H9 (cell line): Measurements from ENCODE around the gene LTB4R. TPM values are rescaled to one million over a fixed set of nuclear protein-coding genes. Genes with fewer than 3 reads are reported as not detected.

ENCODE experiments used
- DNase-seq: peaks from one replicate; pipeline ENCODE4 v3.0.0-alpha.2; 2017
- H2AFZ ChIP-seq: one replicate; pipeline ENCODE4 v1.6.1; 2013; ENCODE audit warnings: mild to moderate bottlenecking, low read length, control low read depth, moderate library complexity
- H2AK5ac ChIP-seq: 2 replicates; pipeline ENCODE4 v1.6.1; 2013; ENCODE audit warnings: low read length, control low read depth, mixed read lengths; ENCODE audit not compliant: insufficient read length
- H2BK120ac ChIP-seq: one replicate; pipeline ENCODE4 v1.6.1; 2013; ENCODE audit warnings: low read depth, mild to moderate bottlenecking, low read length, control low read depth, inconsistent platforms; ENCODE audit not compliant: poor library complexity, severe bottlenecking
- H2BK12ac ChIP-seq: 2 replicates; pipeline ENCODE4 v1.6.1; 2013; ENCODE audit warnings: low read length, control low read depth, mixed read lengths, low read depth; ENCODE audit not compliant: insufficient read length
- H2BK15ac ChIP-seq: 2 replicates; pipeline ENCODE4 v1.6.1; 2013; ENCODE audit warnings: low read depth, low read length, control low read depth
- H2BK20ac ChIP-seq: one replicate; pipeline ENCODE4 v1.6.1; 2013; ENCODE audit warnings: low read depth, mild to moderate bottlenecking, low read length, control low read depth, inconsistent platforms; ENCODE audit not compliant: poor library complexity, severe bottlenecking
- H2BK5ac ChIP-seq: 2 replicates; pipeline ENCODE4 v1.6.1; 2013; ENCODE audit warnings: low read length, control low read depth, mixed read lengths; ENCODE audit not compliant: insufficient read length
- H3K14ac ChIP-seq: 2 replicates; pipeline ENCODE4 v1.6.1; 2013; ENCODE audit warnings: low read length, control low read depth; ENCODE audit not compliant: insufficient read depth
- H3K18ac ChIP-seq: 2 replicates; pipeline ENCODE4 v1.6.1; 2013; ENCODE audit warnings: low read depth, mild to moderate bottlenecking, mixed read lengths, low read length, control low read depth; ENCODE audit not compliant: insufficient read length
- H3K23ac ChIP-seq: 2 replicates; pipeline ENCODE4 v1.6.1; 2013; ENCODE audit warnings: low read length, control low read depth, mixed read lengths, low read depth; ENCODE audit not compliant: insufficient read length
- H3K23me2 ChIP-seq: 2 replicates; pipeline ENCODE4 v1.6.1; 2013; ENCODE audit warnings: low read depth, mild to moderate bottlenecking, mixed read lengths, low read length, control low read depth; ENCODE audit not compliant: insufficient read length, poor library complexity, severe bottlenecking
- H3K27ac ChIP-seq: 2 replicates; pipeline ENCODE4 v1.5.1; 2013; ENCODE audit warnings: low read length, control low read depth, mixed read lengths, low read depth; ENCODE audit not compliant: insufficient read length
- H3K27me3 ChIP-seq: 2 replicates; pipeline ENCODE4 v1.6.1; 2013; ENCODE audit warnings: low read length, control low read depth, inconsistent platforms; ENCODE audit not compliant: insufficient read depth
- H3K4ac ChIP-seq: 2 replicates; pipeline ENCODE4 v1.6.1; 2013; ENCODE audit warnings: low read depth, mild to moderate bottlenecking, control low read depth, inconsistent platforms, low read length, moderate library complexity
- H3K4me1 ChIP-seq: 2 replicates; pipeline ENCODE4 v1.6.1; 2013; ENCODE audit warnings: low read length, control low read depth, inconsistent platforms; ENCODE audit not compliant: insufficient read depth
- H3K4me2 ChIP-seq: 2 replicates; pipeline ENCODE4 v1.6.1; 2013; ENCODE audit warnings: low read length, control low read depth, mixed read lengths; ENCODE audit not compliant: insufficient read length, insufficient read depth
- H3K56ac ChIP-seq: 2 replicates; pipeline ENCODE4 v1.6.1; 2013; ENCODE audit warnings: low read depth, mild to moderate bottlenecking, mixed read lengths, low read length, control low read depth; ENCODE audit not compliant: insufficient read length
- H3K79me1 ChIP-seq: 2 replicates; pipeline ENCODE4 v1.6.1; 2013; ENCODE audit warnings: low read depth, mild to moderate bottlenecking, moderate library complexity, low read length, control low read depth, inconsistent platforms; ENCODE audit not compliant: insufficient read depth, poor library complexity, severe bottlenecking
- H3K79me2 ChIP-seq: 2 replicates; pipeline ENCODE4 v1.6.1; 2013; ENCODE audit warnings: low read length, control low read depth, inconsistent platforms; ENCODE audit not compliant: insufficient read depth
- H3K9ac ChIP-seq: 2 replicates; pipeline ENCODE4 v1.6.1; 2013; ENCODE audit warnings: low read length, control low read depth, mixed read lengths; ENCODE audit not compliant: insufficient read length; ENCODE audit errors: extremely low read depth
- H3K9me3 ChIP-seq: one replicate; pipeline ENCODE4 v1.6.1; 2013; ENCODE audit warnings: low read depth, low read length, inconsistent platforms; ENCODE audit not compliant: control insufficient read depth
- H3T11ph ChIP-seq: one replicate; pipeline ENCODE4 v1.6.1; 2013; ENCODE audit warnings: mild to moderate bottlenecking, low read length, control low read depth, inconsistent platforms
- H4K20me1 ChIP-seq: one replicate; pipeline ENCODE4 v1.6.1; 2013; ENCODE audit not compliant: control insufficient read depth, insufficient read length, insufficient read depth
- H4K5ac ChIP-seq: 2 replicates; pipeline ENCODE4 v1.6.1; 2013; ENCODE audit warnings: low read depth, mild to moderate bottlenecking, mixed read lengths, low read length, control low read depth; ENCODE audit not compliant: insufficient read length
- H4K8ac ChIP-seq: replicated peaks from 2 replicates; pipeline ENCODE4 v1.6.1; 2013; ENCODE audit warnings: low read length, control low read depth, mixed read lengths, low read depth; ENCODE audit not compliant: insufficient read length
- H4K91ac ChIP-seq: 2 replicates; pipeline ENCODE4 v1.6.1; 2013; ENCODE audit warnings: low read depth, mild to moderate bottlenecking, moderate library complexity, mixed read lengths, low read length, control low read depth; ENCODE audit not compliant: insufficient read length
- H3K27ac Mint-ChIP-seq, 3 experiments: 2 replicates in 2 of 3; 3 replicates in 1 of 3; pipeline ENCODE4 v1.8.0; 2020 to 2021; ENCODE audit warnings: mixed read lengths in 3 of 3, mild to moderate bottlenecking in 1 of 3, moderate library complexity in 1 of 3
- H3K27me3 Mint-ChIP-seq: 2 replicates; pipeline ENCODE4 v1.8.0; 2021; ENCODE audit warnings: low read depth, mild to moderate bottlenecking, moderate library complexity, mixed read lengths
- H3K36me3 Mint-ChIP-seq, 3 experiments: 2 replicates in 2 of 3; 3 replicates in 1 of 3; pipeline ENCODE4 v1.8.0; 2020 to 2021; ENCODE audit warnings: low read depth in 3 of 3, mixed read lengths in 3 of 3; ENCODE audit not compliant: insufficient read depth in 1 of 3
- H3K4me1 Mint-ChIP-seq, 2 experiments: 2 replicates each; pipeline ENCODE4 v1.8.0; 2020; ENCODE audit warnings: mixed read lengths in 2 of 2
- H3K4me3 Mint-ChIP-seq, 2 experiments: 2 replicates in 1 of 2; 3 replicates in 1 of 2; pipeline ENCODE4 v1.8.0; 2020 to 2021; ENCODE audit warnings: mild to moderate bottlenecking in 2 of 2, mixed read lengths in 2 of 2, moderate library complexity in 1 of 2
- H3K9me3 Mint-ChIP-seq, 2 experiments: 2 replicates in 1 of 2; 3 replicates in 1 of 2; pipeline ENCODE4 v1.8.0; 2020; ENCODE audit warnings: mild to moderate bottlenecking in 2 of 2, mixed read lengths in 2 of 2, moderate library complexity in 1 of 2
- CTCF ChIP-seq: fragments of 200-600 bp; sonication (generic); conservative IDR thresholded peaks from 3 replicates; pipeline ENCODE4 v1.8.0; 2021; ENCODE audit warnings: antibody characterized with exemption, mild to moderate bottlenecking
- WGBS: extraction: QIAGEN DNeasy Blood & Tissue Kit; methylation state at CpG from one replicate; pipeline ENCODE4 v1.1.7; 2013; ENCODE audit warnings: missing lambda C conversion rate, low lambda C conversion rate, mixed read lengths; ENCODE audit not compliant: insufficient read length; ENCODE audit errors: extremely low coverage; 5-methylcytosine and 5-hydroxymethylcytosine counted together
- total RNA-seq: library from RNA; stranded (reverse); gene quantifications from 2 replicates; pipeline ENCODE4 v1.2.1, GENCODE V29; 2021

The LTB4R gene
- total RNA-seq, 1 experiment from 2014 or later = 8.9 TPM

GRCh38 chr14:24309538-24310264, 1.6 kb upstream of the LTB4R start, which contains the start of gene LTB4R2:
Gene LTB4R2 (plus strand): TSS chr14:24310140. CDS start chr14:24310665, 525 bp downstream.
- Mint-ChIP-seq H3K9me3 (no peaks in the 10 kb centered on the region), H3K4me1 (peaks cover 5 to 6% of the 10 kb centered on the region in 2 experiments; a peak in 3 of 4 replicates), H3K27me3 (peaks cover 4% of the 10 kb centered on the region), H3K4me3 (no peak within 1 kb of the TSS; a peak in 1 of 5 replicates), H3K36me3 (peaks cover 17 to 52% (median 32%) of the 10 kb centered on the region in 3 experiments), H3K27ac (peak within 1 kb of the TSS in 1 of 3 experiments; percentile 77; a peak in 2 of 7 replicates)
- Histone ChIP-seq H2BK20ac (no peak within 1 kb of the TSS), H3K23ac (no peak within 1 kb of the TSS), H3K14ac (no peak within 1 kb of the TSS), H3K27me3 (no peaks in the 10 kb centered on the region), H3K4me1 (no peaks in the 10 kb centered on the region), H3K79me2 (no peaks in the 10 kb centered on the region), H3T11ph (no peak within 1 kb of the TSS), H3K9ac (no peak within 1 kb of the TSS), H2BK12ac (no peak within 1 kb of the TSS), H2AK5ac (no peak within 1 kb of the TSS), H3K79me1 (no peaks in the 10 kb centered on the region), H4K8ac (no peak within 1 kb of the TSS), H3K9me3 (no peaks in the 10 kb centered on the region), H4K20me1 (no peaks in the 10 kb centered on the region), H3K27ac (no peak within 1 kb of the TSS), H3K18ac (no peak within 1 kb of the TSS), H3K23me2 (no peaks in the 10 kb centered on the region), H4K91ac (no peak within 1 kb of the TSS), H2BK120ac (no peak within 1 kb of the TSS), H2BK15ac (no peak within 1 kb of the TSS), H4K5ac (no peak within 1 kb of the TSS), H2AFZ (no peak within 1 kb of the TSS), H2BK5ac (no peak within 1 kb of the TSS), H3K4me2 (no peak within 1 kb of the TSS), H3K56ac (no peak within 1 kb of the TSS), H3K4ac (no peak within 1 kb of the TSS)
- TF ChIP-seq CTCF = no peak
- no CpG with 5 or more reads among the region's 5 CpGs for WGBS
- DNase-seq = no peak
